WTC11 (cell line): ENCODE results near the gene PLD3. TPM values are rescaled to one million over a fixed set of nuclear protein-coding genes. Genes with fewer than 3 reads are reported as not detected.

Experiments
- CREB1 ChIP-seq: sonication (generic); formaldehyde crosslinking; IDR thresholded peaks from 2 replicates; pipeline ENCODE4 v1.8.0; 2023; ENCODE audit warnings: mild to moderate bottlenecking, missing genetic modification reagents
- FOXK1 ChIP-seq: sonication (generic); formaldehyde crosslinking; IDR thresholded peaks from 2 replicates; pipeline ENCODE4 v1.8.0; 2022; ENCODE audit warnings: mild to moderate bottlenecking, moderate library complexity, missing genetic modification reagents
- GTF2I ChIP-seq: fragments of 250-450 bp; sonication (Bioruptor Pico); conservative IDR thresholded peaks from 2 replicates; pipeline ENCODE4 v1.4.0; 2021; ENCODE audit warnings: mild to moderate bottlenecking
- IRF2 ChIP-seq: sonication (generic); formaldehyde crosslinking; IDR thresholded peaks from 2 replicates; pipeline ENCODE4 v1.8.0; 2022; ENCODE audit warnings: low read depth, missing genetic modification reagents, borderline replicate concordance
- JUN ChIP-seq: sonication (generic); formaldehyde crosslinking; IDR thresholded peaks from 2 replicates; pipeline ENCODE4 v1.8.0; 2023; ENCODE audit warnings: mild to moderate bottlenecking, missing genetic modification reagents
- MXD4 ChIP-seq: fragments of 250-450 bp; sonication (Bioruptor Pico); IDR thresholded peaks from 2 replicates; pipeline ENCODE4 v1.8.0; 2021; ENCODE audit warnings: mild to moderate bottlenecking, moderate library complexity, borderline replicate concordance
- MYBL2 ChIP-seq: sonication (generic); formaldehyde crosslinking; IDR thresholded peaks from 2 replicates; pipeline ENCODE4 v1.8.1; 2023; ENCODE audit warnings: mild to moderate bottlenecking, moderate library complexity, missing genetic modification reagents
- NFE2L1 ChIP-seq: sonication (generic); formaldehyde crosslinking; IDR thresholded peaks from 2 replicates; pipeline ENCODE4 v1.8.1; 2023; ENCODE audit warnings: missing genetic modification reagents
- NR1H2 ChIP-seq: sonication (generic); formaldehyde crosslinking; IDR thresholded peaks from 2 replicates; pipeline ENCODE4 v1.9.0; 2021; ENCODE audit warnings: mild to moderate bottlenecking, moderate library complexity, missing genetic modification reagents
- NR3C1 ChIP-seq: sonication (generic); formaldehyde crosslinking; conservative IDR thresholded peaks from 2 replicates; pipeline ENCODE4 v1.8.1; 2023; ENCODE audit warnings: low read depth, mild to moderate bottlenecking, missing genetic modification reagents
- SMAD4 ChIP-seq: sonication (generic); formaldehyde crosslinking; IDR thresholded peaks from 2 replicates; pipeline ENCODE4 v1.8.0; 2022; ENCODE audit warnings: mild to moderate bottlenecking, missing genetic modification reagents
- SOX15 ChIP-seq: fragments of 250-450 bp; sonication (Bioruptor Pico); IDR thresholded peaks from 2 replicates; pipeline ENCODE4 v1.9.0; 2021; ENCODE audit warnings: mild to moderate bottlenecking
- SP1 ChIP-seq: sonication (generic); formaldehyde crosslinking; conservative IDR thresholded peaks from 2 replicates; pipeline ENCODE4 v1.8.1; 2022; ENCODE audit warnings: missing genetic modification reagents
- TEAD1 ChIP-seq: sonication (generic); formaldehyde crosslinking; IDR thresholded peaks from 2 replicates; pipeline ENCODE4 v1.8.0; 2022; ENCODE audit warnings: mild to moderate bottlenecking, missing genetic modification reagents
- TEAD4 ChIP-seq: sonication (generic); formaldehyde crosslinking; IDR thresholded peaks from 2 replicates; pipeline ENCODE4 v1.8.0; 2022; ENCODE audit warnings: mild to moderate bottlenecking, missing genetic modification reagents
- ZBTB43 ChIP-seq: sonication (generic); formaldehyde crosslinking; IDR thresholded peaks from 2 replicates; pipeline ENCODE4 v1.8.1; 2023; ENCODE audit warnings: mild to moderate bottlenecking, missing genetic modification reagents
- ZNF219 ChIP-seq: sonication (generic); formaldehyde crosslinking; IDR thresholded peaks from 2 replicates; pipeline ENCODE4 v1.8.0; 2023; ENCODE audit warnings: missing genetic modification reagents, mild to moderate bottlenecking, borderline replicate concordance
- ZNF263 ChIP-seq: sonication (generic); formaldehyde crosslinking; IDR thresholded peaks from 2 replicates; pipeline ENCODE4 v1.8.1; 2022; ENCODE audit warnings: low read depth, mild to moderate bottlenecking, moderate library complexity, missing genetic modification reagents
- ZNF317 ChIP-seq: sonication (generic); formaldehyde crosslinking; IDR thresholded peaks from 2 replicates; pipeline ENCODE4 v1.8.1; 2023; ENCODE audit warnings: low read depth, mild to moderate bottlenecking, moderate library complexity, missing genetic modification reagents, borderline replicate concordance
- ZNF396 ChIP-seq: fragments of 250-450 bp; sonication (Bioruptor Pico); IDR thresholded peaks from 2 replicates; pipeline ENCODE4 v1.8.0; 2021; ENCODE audit warnings: mild to moderate bottlenecking, moderate library complexity, borderline replicate concordance
- ZNF423 ChIP-seq: fragments of 250-450 bp; sonication (Bioruptor Pico); IDR thresholded peaks from 2 replicates; pipeline ENCODE4 v2.1.2; 2022; ENCODE audit warnings: mild to moderate bottlenecking, moderate library complexity
- ZNF512 ChIP-seq: sonication (generic); formaldehyde crosslinking; IDR thresholded peaks from 2 replicates; pipeline ENCODE4 v1.8.1; 2022; ENCODE audit warnings: missing genetic modification reagents, borderline replicate concordance
- ZSCAN18 ChIP-seq: fragments of 250-450 bp; sonication (Bioruptor Pico); IDR thresholded peaks from 2 replicates; pipeline ENCODE4 v2.1.2; 2022; ENCODE audit warnings: mild to moderate bottlenecking, moderate library complexity
- total RNA-seq: library from RNA; stranded (reverse); gene quantifications from 3 replicates; pipeline ENCODE4 v1.2.3, GENCODE V29; 2021
- TF ChIP-seq, protein P1 (sequence below): sonication (generic); formaldehyde crosslinking; IDR thresholded peaks from 2 replicates; pipeline ENCODE4 v1.8.1; 2022; ENCODE audit warnings: low read depth, missing genetic modification reagents, borderline replicate concordance
- TF ChIP-seq, protein P2 (sequence below): fragments of 250-450 bp; sonication (Bioruptor Pico); IDR thresholded peaks from 2 replicates; pipeline ENCODE4 v1.9.0; 2021; ENCODE audit warnings: moderate library complexity, mild to moderate bottlenecking, inconsistent platforms, borderline replicate concordance
- TF ChIP-seq, protein P3 (sequence below): sonication (generic); formaldehyde crosslinking; IDR thresholded peaks from 2 replicates; pipeline ENCODE4 v1.8.0; 2023; ENCODE audit warnings: mild to moderate bottlenecking, missing genetic modification reagents
- TF ChIP-seq, protein P4 (sequence below): sonication (generic); formaldehyde crosslinking; IDR thresholded peaks from 2 replicates; pipeline ENCODE4 v1.8.1; 2023; ENCODE audit warnings: mild to moderate bottlenecking, missing genetic modification reagents, moderate library complexity
- TF ChIP-seq, protein P5 (sequence below): sonication (generic); formaldehyde crosslinking; IDR thresholded peaks from 2 replicates; pipeline ENCODE4 v1.8.0; 2022; ENCODE audit warnings: mild to moderate bottlenecking, missing genetic modification reagents

Gene PLD3
- total RNA-seq, 1 experiment from 2014 or later: 190 TPM

- TF ChIP-seq, protein P1, sequence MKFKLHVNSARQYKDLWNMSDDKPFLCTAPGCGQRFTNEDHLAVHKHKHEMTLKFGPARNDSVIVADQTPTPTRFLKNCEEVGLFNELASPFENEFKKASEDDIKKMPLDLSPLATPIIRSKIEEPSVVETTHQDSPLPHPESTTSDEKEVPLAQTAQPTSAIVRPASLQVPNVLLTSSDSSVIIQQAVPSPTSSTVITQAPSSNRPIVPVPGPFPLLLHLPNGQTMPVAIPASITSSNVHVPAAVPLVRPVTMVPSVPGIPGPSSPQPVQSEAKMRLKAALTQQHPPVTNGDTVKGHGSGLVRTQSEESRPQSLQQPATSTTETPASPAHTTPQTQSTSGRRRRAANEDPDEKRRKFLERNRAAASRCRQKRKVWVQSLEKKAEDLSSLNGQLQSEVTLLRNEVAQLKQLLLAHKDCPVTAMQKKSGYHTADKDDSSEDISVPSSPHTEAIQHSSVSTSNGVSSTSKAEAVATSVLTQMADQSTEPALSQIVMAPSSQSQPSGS (CRISPR knock-in tag): no peak
- TF ChIP-seq IRF2 (no peak), ZNF263 (CRISPR knock-in tag) (no peak), ZBTB43 (CRISPR knock-in tag) (no peak), CREB1 (no peak), SMAD4 (CRISPR knock-in tag) (no peak), NFE2L1 (CRISPR knock-in tag) (no peak), SP1 (CRISPR knock-in tag) (peak; percentile 93), ZNF423 (CRISPR knock-in tag) (no peak), MYBL2 (no peak; the same call in 1 of the 2 replicates), NR1H2 (CRISPR knock-in tag) (no peak), ZNF219 (CRISPR knock-in tag) (no peak), TEAD1 (CRISPR knock-in tag) (peak; percentile 83; the same call in 1 of the 2 replicates), MXD4 (CRISPR knock-in tag) (no peak), TEAD4 (CRISPR knock-in tag) (no peak), JUN (no peak), ZNF317 (no peak), ZNF512 (no peak), SOX15 (CRISPR knock-in tag) (no peak), ZSCAN18 (CRISPR knock-in tag) (no peak), NR3C1 (CRISPR knock-in tag) (no peak), ZNF396 (CRISPR knock-in tag) (no peak), FOXK1 (CRISPR knock-in tag) (peak; percentile 93), GTF2I (CRISPR knock-in tag) (no peak)
- TF ChIP-seq, protein P2, sequence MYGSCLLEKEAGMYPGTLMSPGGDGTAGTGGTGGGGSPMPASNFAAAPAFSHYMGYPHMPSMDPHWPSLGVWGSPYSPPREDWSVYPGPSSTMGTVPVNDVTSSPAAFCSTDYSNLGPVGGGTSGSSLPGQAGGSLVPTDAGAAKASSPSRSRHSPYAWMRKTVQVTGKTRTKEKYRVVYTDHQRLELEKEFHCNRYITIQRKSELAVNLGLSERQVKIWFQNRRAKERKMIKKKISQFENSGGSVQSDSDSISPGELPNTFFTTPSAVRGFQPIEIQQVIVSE (CRISPR knock-in tag): no peak
- TF ChIP-seq, protein P3, sequence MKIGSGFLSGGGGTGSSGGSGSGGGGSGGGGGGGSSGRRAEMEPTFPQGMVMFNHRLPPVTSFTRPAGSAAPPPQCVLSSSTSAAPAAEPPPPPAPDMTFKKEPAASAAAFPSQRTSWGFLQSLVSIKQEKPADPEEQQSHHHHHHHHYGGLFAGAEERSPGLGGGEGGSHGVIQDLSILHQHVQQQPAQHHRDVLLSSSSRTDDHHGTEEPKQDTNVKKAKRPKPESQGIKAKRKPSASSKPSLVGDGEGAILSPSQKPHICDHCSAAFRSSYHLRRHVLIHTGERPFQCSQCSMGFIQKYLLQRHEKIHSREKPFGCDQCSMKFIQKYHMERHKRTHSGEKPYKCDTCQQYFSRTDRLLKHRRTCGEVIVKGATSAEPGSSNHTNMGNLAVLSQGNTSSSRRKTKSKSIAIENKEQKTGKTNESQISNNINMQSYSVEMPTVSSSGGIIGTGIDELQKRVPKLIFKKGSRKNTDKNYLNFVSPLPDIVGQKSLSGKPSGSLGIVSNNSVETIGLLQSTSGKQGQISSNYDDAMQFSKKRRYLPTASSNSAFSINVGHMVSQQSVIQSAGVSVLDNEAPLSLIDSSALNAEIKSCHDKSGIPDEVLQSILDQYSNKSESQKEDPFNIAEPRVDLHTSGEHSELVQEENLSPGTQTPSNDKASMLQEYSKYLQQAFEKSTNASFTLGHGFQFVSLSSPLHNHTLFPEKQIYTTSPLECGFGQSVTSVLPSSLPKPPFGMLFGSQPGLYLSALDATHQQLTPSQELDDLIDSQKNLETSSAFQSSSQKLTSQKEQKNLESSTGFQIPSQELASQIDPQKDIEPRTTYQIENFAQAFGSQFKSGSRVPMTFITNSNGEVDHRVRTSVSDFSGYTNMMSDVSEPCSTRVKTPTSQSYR (CRISPR knock-in tag): no peak
- TF ChIP-seq, protein P4, sequence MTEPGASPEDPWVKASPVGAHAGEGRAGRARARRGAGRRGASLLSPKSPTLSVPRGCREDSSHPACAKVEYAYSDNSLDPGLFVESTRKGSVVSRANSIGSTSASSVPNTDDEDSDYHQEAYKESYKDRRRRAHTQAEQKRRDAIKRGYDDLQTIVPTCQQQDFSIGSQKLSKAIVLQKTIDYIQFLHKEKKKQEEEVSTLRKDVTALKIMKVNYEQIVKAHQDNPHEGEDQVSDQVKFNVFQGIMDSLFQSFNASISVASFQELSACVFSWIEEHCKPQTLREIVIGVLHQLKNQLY (CRISPR knock-in tag): no peak
- TF ChIP-seq, protein P5, sequence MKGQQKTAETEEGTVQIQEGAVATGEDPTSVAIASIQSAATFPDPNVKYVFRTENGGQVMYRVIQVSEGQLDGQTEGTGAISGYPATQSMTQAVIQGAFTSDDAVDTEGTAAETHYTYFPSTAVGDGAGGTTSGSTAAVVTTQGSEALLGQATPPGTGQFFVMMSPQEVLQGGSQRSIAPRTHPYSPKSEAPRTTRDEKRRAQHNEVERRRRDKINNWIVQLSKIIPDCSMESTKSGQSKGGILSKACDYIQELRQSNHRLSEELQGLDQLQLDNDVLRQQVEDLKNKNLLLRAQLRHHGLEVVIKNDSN (CRISPR knock-in tag): peak; percentile 100
Measured at GRCh38 chr19:40348125-40348913, at the start of gene PLD3, which contains the start of gene C19orf47 (continued).
